ENCODE data around the gene OBSCN.

GRCh38 chr1:228190182-228190581 is 17.7 kb upstream of the OBSCN start:
- TF ChIP-seq CTCF (IDR thresholded peaks at IDR 0.05): no peak
- no peak for TF ChIP-seq ZFX (IDR thresholded peaks at IDR 0.05; ENCODE audit: borderline replicate concordance)

Measured in 22Rv1 (cell line).